T-helper 2 cell (primary cell): Measurements from ENCODE around the gene GNAS-AS1.

Experiments used
- DNase-seq, 5 experiments: peaks; one replicate each; pipeline versions ENCODE4 v3.0.0 to v3.0.0-alpha.2; 2012 to 2022

Gene GNAS-AS1

GRCh38 chr20:58884966-58885365 lies 34.3 kb upstream of the GNAS-AS1 start:
- no peak for DNase-seq

- DNase-seq, result no peak
These were observed 32.6 kb upstream of the GNAS-AS1 start for GRCh38 chr20:58883241-58883691.

- no peak for DNase-seq
These were observed 32.0 kb upstream of the GNAS-AS1 start for GRCh38 chr20:58882704-58883089.

- DNase-seq, result no peak
These were observed 30.5 kb upstream of the GNAS-AS1 start for GRCh38 chr20:58880994-58881752.

- DNase-seq, result no peak
These were observed 29.7 kb upstream of the GNAS-AS1 start for GRCh38 chr20:58880441-58880840.

GRCh38 chr20:58878399-58878798 lies 27.7 kb upstream of the GNAS-AS1 start:
- DNase-seq, result no peak

- DNase-seq, result peak in 1 of 5 experiments; percentile 71
These were observed 27.3 kb upstream of the GNAS-AS1 start for GRCh38 chr20:58877976-58878360.

- no peak for DNase-seq
These were observed 26.6 kb upstream of the GNAS-AS1 start for GRCh38 chr20:58877050-58877975.

GRCh38 chr20:58876437-58876836 lies 25.7 kb upstream of the GNAS-AS1 start:
- DNase-seq, result no peak

GRCh38 chr20:58875541-58876134 lies 24.9 kb upstream of the GNAS-AS1 start:
- DNase-seq, result no peak

GRCh38 chr20:58875111-58875510 lies 24.4 kb upstream of the GNAS-AS1 start:
- DNase-seq, result no peak

- no peak for DNase-seq
These were observed 23.8 kb upstream of the GNAS-AS1 start for GRCh38 chr20:58874469-58874868.

GRCh38 chr20:58871533-58872102 lies 20.9 kb upstream of the GNAS-AS1 start:
- no peak for DNase-seq

GRCh38 chr20:58870293-58871014 lies 19.8 kb upstream of the GNAS-AS1 start:
- DNase-seq, result peak in 2 of 5 experiments; percentile 34 to 44

GRCh38 chr20:58869662-58870227 lies 19.0 kb upstream of the GNAS-AS1 start:
- no peak for DNase-seq

GRCh38 chr20:58868795-58869194 lies 18.1 kb upstream of the GNAS-AS1 start:
- DNase-seq, result no peak

- DNase-seq, result no peak
These were observed 16.5 kb upstream of the GNAS-AS1 start for GRCh38 chr20:58867211-58867610.

- no peak for DNase-seq
These were observed 15.1 kb upstream of the GNAS-AS1 start for GRCh38 chr20:58865843-58866242.

GRCh38 chr20:58864346-58864745 lies 13.6 kb upstream of the GNAS-AS1 start:
- no peak for DNase-seq

GRCh38 chr20:58863044-58863790 lies 12.5 kb upstream of the GNAS-AS1 start:
- no peak for DNase-seq
